ENCODE measurements around the gene UQCR10. TPM values are rescaled to one million over a fixed set of nuclear protein-coding genes. Genes with fewer than 3 reads are reported as not detected.
A peak's percentile ranks its signal among the peaks of the same experiment; 100 is the strongest.

Gene UQCR10
- total and polyA plus RNA-seq, 9 donors = 96.1 to 185 (median 132) TPM

GRCh38 chr22:29811377-29811776 is 44.2 kb downstream of the UQCR10 start:
- no peaks in the 10 kb centered on the region for H3K9me3 ChIP-seq (replicated peaks; ENCODE audit: control insufficient read depth, low read depth, low read length)
- H3K27ac ChIP-seq (ENCODE audit: low read length) = no peak overlapping the region
- H3K4me3 ChIP-seq (ENCODE audit: low read length) = no peak overlapping the region
- peaks cover 11% of the 10 kb centered on the region for H3K4me1 ChIP-seq (ENCODE audit: control insufficient read depth, insufficient read depth, low read length)
- no peaks in the 10 kb centered on the region for H3K27me3 ChIP-seq (ENCODE audit: control insufficient read depth, insufficient read depth, low read length)
- no peak for DNase-seq
- peaks cover 71% of the 10 kb centered on the region for H3K36me3 ChIP-seq (ENCODE audit: control insufficient read depth, insufficient read depth, low read length)
- no CpG with 5 or more reads among the region's 2 CpGs for WGBS (ENCODE audit: insufficient coverage)

GRCh38 chr22:29813126-29813525 is 46.0 kb downstream of the UQCR10 start:
- WGBS (ENCODE audit: insufficient coverage) = 100% methylated on average over 2 of the region's 8 CpGs
- Histone ChIP-seq H3K27ac (ENCODE audit: low read length) (no peak overlapping the region), H3K4me3 (ENCODE audit: low read length) (no peak overlapping the region), H3K9me3 (replicated peaks; ENCODE audit: control insufficient read depth, low read depth, low read length) (no peaks in the 10 kb centered on the region), H3K36me3 (ENCODE audit: control insufficient read depth, insufficient read depth, low read length) (peaks cover 66% of the 10 kb centered on the region), H3K27me3 (ENCODE audit: control insufficient read depth, insufficient read depth, low read length) (no peaks in the 10 kb centered on the region), H3K4me1 (ENCODE audit: control insufficient read depth, insufficient read depth, low read length) (peaks cover 14% of the 10 kb centered on the region)
- DNase-seq = no peak

DNA sequence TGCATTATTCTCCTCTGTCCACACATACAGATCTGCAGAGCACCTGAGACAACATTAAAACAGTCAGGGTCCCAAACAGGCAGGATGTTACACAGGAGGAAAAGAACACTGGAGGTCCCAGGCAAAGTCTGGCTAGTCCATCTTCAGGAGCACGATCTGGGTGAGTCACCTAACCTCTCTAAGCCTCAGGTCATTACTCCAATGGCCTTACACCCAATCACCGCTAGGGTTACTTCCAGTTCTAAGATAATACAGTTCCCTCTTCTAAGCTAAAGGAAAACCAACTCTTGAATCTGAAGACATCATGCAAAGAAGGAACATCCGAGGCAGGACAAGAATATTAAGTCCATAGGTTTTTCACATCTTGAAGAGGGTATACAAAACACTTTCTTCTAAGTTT is 46.4 kb downstream of the UQCR10 start:
- Histone ChIP-seq H3K4me1 (ENCODE audit: control insufficient read depth, insufficient read depth, low read length) (peaks cover 14% of the 10 kb centered on the region), H3K27ac (ENCODE audit: low read length) (no peak overlapping the region), H3K36me3 (ENCODE audit: control insufficient read depth, insufficient read depth, low read length) (peaks cover 65% of the 10 kb centered on the region), H3K4me3 (ENCODE audit: low read length) (no peak overlapping the region), H3K9me3 (replicated peaks; ENCODE audit: control insufficient read depth, low read depth, low read length) (no peaks in the 10 kb centered on the region), H3K27me3 (ENCODE audit: control insufficient read depth, insufficient read depth, low read length) (no peaks in the 10 kb centered on the region)
- WGBS (ENCODE audit: insufficient coverage) = 83% methylated on average over 1 of the region's 3 CpGs
- no peak for DNase-seq

DNA sequence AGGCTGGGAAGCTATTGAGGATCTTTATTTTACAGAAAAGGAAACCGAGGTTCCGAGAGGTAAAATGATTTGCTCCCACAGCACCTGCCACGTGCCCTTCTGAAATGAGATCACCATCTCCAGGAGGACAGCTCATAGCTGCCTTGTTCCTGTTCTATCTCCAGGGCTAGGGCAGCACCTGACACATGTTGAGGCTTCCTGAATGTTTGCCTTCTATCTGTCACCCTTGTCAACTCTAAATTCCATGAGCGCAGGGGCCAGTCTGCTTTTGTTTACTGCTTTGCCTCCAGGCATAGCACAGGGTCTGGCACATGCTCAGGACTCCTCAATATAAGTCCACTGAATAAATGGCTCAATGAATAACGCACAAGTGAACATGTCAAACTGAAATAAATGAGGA is 46.8 kb downstream of the UQCR10 start:
- Histone ChIP-seq H3K27ac (ENCODE audit: low read length) (no peak overlapping the region), H3K4me1 (ENCODE audit: control insufficient read depth, insufficient read depth, low read length) (peaks cover 14% of the 10 kb centered on the region), H3K4me3 (ENCODE audit: low read length) (no peak overlapping the region), H3K36me3 (ENCODE audit: control insufficient read depth, insufficient read depth, low read length) (peaks cover 68% of the 10 kb centered on the region), H3K9me3 (replicated peaks; ENCODE audit: control insufficient read depth, low read depth, low read length) (no peaks in the 10 kb centered on the region), H3K27me3 (ENCODE audit: control insufficient read depth, insufficient read depth, low read length) (no peaks in the 10 kb centered on the region)
- no peak for DNase-seq
- 98% methylated on average over 4 of the region's 5 CpGs for WGBS (ENCODE audit: insufficient coverage)

DNA sequence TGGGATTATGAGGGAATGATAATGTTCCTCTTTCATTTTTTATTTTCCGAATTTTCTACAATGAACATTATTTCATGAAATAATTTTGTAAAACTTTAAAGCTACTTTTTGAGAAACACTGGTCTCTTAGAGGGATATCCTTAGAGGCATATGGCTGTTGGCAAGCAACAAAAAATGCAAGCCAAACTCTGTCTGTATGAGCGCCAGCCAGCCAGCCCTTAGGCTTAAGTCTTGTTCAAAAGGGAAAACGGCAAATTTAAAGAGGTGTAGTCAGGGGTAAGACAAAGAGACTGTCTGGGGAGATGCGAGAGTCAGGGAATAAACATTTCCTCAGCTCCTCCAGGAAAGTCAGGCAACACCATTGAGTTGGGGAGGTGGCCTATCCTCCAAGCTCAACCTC is 48.4 kb downstream of the UQCR10 start:
- peak; percentile 51 for DNase-seq
- no peak overlapping the region for H3K4me3 ChIP-seq (ENCODE audit: low read length)
- H3K27ac ChIP-seq (ENCODE audit: low read length) = no peak overlapping the region
- WGBS (ENCODE audit: insufficient coverage) = 22% methylated on average over 1 of the region's 4 CpGs
- no peaks in the 10 kb centered on the region for H3K27me3 ChIP-seq (ENCODE audit: control insufficient read depth, insufficient read depth, low read length)
- peaks cover 14% of the 10 kb centered on the region for H3K4me1 ChIP-seq (ENCODE audit: control insufficient read depth, insufficient read depth, low read length)
- H3K9me3 ChIP-seq (replicated peaks; ENCODE audit: control insufficient read depth, low read depth, low read length) = no peaks in the 10 kb centered on the region
- peaks cover 71% of the 10 kb centered on the region for H3K36me3 ChIP-seq (ENCODE audit: control insufficient read depth, insufficient read depth, low read length)

DNA sequence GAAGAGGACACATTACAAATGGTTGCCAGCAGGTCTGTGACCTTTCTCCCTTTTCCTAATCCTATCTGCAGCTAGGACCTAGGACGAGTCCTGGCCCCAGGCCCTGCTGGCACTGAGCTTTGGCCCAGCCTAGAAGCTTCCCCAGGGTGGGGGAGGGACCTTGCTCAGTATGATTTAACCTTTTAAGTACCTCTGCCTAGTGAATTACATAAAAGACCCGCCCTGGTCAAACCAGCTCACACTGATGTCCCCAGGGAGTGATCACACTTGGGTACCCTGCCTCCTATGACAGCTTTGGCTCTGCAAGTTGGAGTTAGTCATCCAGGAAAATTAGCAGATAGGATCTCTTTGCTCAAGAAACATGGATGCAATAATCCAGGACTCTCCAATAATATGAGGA is 49.0 kb downstream of the UQCR10 start:
- no peaks in the 10 kb centered on the region for H3K9me3 ChIP-seq (replicated peaks; ENCODE audit: control insufficient read depth, low read depth, low read length)
- H3K4me3 ChIP-seq (ENCODE audit: low read length) = no peak overlapping the region
- peak overlapping the region; percentile 13 for H3K27ac ChIP-seq (ENCODE audit: low read length)
- H3K36me3 ChIP-seq (ENCODE audit: control insufficient read depth, insufficient read depth, low read length) = peaks cover 74% of the 10 kb centered on the region
- DNase-seq = peak; percentile 46
- WGBS (ENCODE audit: insufficient coverage) = no CpG with 5 or more reads among the region's 2 CpGs
- no peaks in the 10 kb centered on the region for H3K27me3 ChIP-seq (ENCODE audit: control insufficient read depth, insufficient read depth, low read length)
- peaks cover 14% of the 10 kb centered on the region for H3K4me1 ChIP-seq (ENCODE audit: control insufficient read depth, insufficient read depth, low read length)

GRCh38 chr22:29816539-29816938 is 49.4 kb downstream of the UQCR10 start:
- H3K27ac ChIP-seq (ENCODE audit: low read length) = no peak overlapping the region
- no peaks in the 10 kb centered on the region for H3K9me3 ChIP-seq (replicated peaks; ENCODE audit: control insufficient read depth, low read depth, low read length)
- peak; percentile 27 for DNase-seq
- no peak overlapping the region for H3K4me3 ChIP-seq (ENCODE audit: low read length)
- peaks cover 75% of the 10 kb centered on the region for H3K36me3 ChIP-seq (ENCODE audit: control insufficient read depth, insufficient read depth, low read length)
- no peaks in the 10 kb centered on the region for H3K27me3 ChIP-seq (ENCODE audit: control insufficient read depth, insufficient read depth, low read length)
- peaks cover 14% of the 10 kb centered on the region for H3K4me1 ChIP-seq (ENCODE audit: control insufficient read depth, insufficient read depth, low read length)
- WGBS (ENCODE audit: insufficient coverage) = 62% methylated on average over 5 of the region's 6 CpGs

GRCh38 chr22:29816980-29817379 is 49.8 kb downstream of the UQCR10 start:
- peaks cover 14% of the 10 kb centered on the region for H3K4me1 ChIP-seq (ENCODE audit: control insufficient read depth, insufficient read depth, low read length)
- H3K4me3 ChIP-seq (ENCODE audit: low read length) = no peak overlapping the region
- H3K9me3 ChIP-seq (replicated peaks; ENCODE audit: control insufficient read depth, low read depth, low read length) = no peaks in the 10 kb centered on the region
- peaks cover 79% of the 10 kb centered on the region for H3K36me3 ChIP-seq (ENCODE audit: control insufficient read depth, insufficient read depth, low read length)
- H3K27me3 ChIP-seq (ENCODE audit: control insufficient read depth, insufficient read depth, low read length) = no peaks in the 10 kb centered on the region
- no peak overlapping the region for H3K27ac ChIP-seq (ENCODE audit: low read length)
- WGBS (ENCODE audit: insufficient coverage) = 95% methylated on average over 2 of the region's 2 CpGs
- no peak for DNase-seq

DNA sequence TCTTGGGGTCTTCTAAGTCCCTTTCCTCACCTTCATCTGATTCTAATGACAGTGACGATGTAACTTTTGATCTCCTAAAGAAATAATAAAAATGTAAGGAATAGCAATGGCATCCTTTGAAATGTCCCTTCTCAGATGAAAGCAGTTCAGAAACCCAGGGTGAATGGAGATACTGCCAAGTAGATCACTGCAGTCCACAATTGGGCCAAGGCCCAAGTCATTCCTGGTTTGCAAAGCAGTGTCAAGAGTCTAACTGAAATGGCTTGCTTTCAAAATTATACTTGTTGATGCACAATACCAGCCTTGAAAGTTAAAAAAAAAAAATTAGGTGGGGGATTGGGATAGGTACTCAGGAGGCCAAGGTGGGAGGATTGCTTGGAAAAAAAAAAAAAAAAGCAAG is 50.6 kb downstream of the UQCR10 start:
- DNase-seq = no peak
- Histone ChIP-seq H3K36me3 (ENCODE audit: control insufficient read depth, insufficient read depth, low read length) (peaks cover 80% of the 10 kb centered on the region), H3K4me1 (ENCODE audit: control insufficient read depth, insufficient read depth, low read length) (peaks cover 14% of the 10 kb centered on the region), H3K27me3 (ENCODE audit: control insufficient read depth, insufficient read depth, low read length) (no peaks in the 10 kb centered on the region), H3K9me3 (replicated peaks; ENCODE audit: control insufficient read depth, low read depth, low read length) (no peaks in the 10 kb centered on the region), H3K4me3 (ENCODE audit: low read length) (no peak overlapping the region), H3K27ac (ENCODE audit: low read length) (no peak overlapping the region)
- no CpG with 5 or more reads among the region's 1 CpG for WGBS (ENCODE audit: insufficient coverage)

- WGBS (ENCODE audit: insufficient coverage) = 20% methylated on average over 1 of the region's 2 CpGs
- Histone ChIP-seq H3K27ac (ENCODE audit: low read length) (no peak overlapping the region), H3K4me3 (ENCODE audit: low read length) (no peak overlapping the region), H3K9me3 (replicated peaks; ENCODE audit: control insufficient read depth, low read depth, low read length) (no peaks in the 10 kb centered on the region), H3K36me3 (ENCODE audit: control insufficient read depth, insufficient read depth, low read length) (peaks cover 77% of the 10 kb centered on the region), H3K27me3 (ENCODE audit: control insufficient read depth, insufficient read depth, low read length) (no peaks in the 10 kb centered on the region), H3K4me1 (ENCODE audit: control insufficient read depth, insufficient read depth, low read length) (peaks cover 14% of the 10 kb centered on the region)
- DNase-seq = no peak
Observed at GRCh38 chr22:29819501-29819900, 52.3 kb downstream of the UQCR10 start.

Data from muscle of leg (tissue), 11 donors.